ENCODE data around the gene ZBTB20.

The ZBTB20 gene

DNA sequence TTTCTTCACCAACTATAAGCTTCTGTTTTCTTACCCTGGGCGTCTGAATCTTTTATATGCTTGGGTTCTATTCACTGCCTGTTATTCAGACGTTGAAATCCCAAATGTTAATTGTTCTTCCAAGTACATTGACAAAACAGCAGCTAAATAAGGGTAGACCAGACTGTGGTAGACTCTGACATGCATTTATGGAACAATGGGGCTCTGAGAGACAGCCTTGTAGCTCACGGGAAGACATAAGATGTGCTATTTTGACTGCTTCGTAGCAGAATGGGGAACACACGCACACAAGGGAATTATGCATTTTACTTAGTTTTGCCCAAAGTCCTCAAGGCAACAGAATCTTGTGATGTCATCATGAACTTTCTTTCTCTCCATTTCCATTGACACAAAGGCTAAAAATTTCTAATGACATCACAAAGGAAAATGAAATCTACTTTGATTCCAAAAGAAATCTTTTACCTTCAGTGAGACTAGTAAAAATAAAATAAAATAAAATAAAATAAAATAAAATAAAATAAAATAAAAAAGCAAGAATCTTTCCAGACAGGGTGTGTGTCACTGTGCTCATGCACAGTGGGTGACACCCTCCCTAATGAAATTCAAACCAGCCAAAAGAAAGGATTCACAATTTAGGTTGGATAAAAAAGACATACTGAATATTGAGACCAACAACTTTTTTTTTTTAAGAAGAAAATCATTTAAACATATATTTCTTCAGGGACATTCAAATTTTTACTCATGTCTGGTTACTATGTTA, 346.6 kb downstream of the ZBTB20 start:
- DNase-seq (ENCODE audit: insufficient read length, low spot score) = no peak
- FAIRE-seq = no peak

- no peak for DNase-seq (ENCODE audit: insufficient read length, low spot score)
- FAIRE-seq = no peak
Observed at GRCh38 chr3:114799816-114800215, 347.3 kb downstream of the ZBTB20 start.

- FAIRE-seq (no peak), DNase-seq (ENCODE audit: insufficient read length, low spot score) (no peak)
Observed at GRCh38 chr3:114796796-114797195, 350.3 kb downstream of the ZBTB20 start.

GRCh38 chr3:114794894-114795630, 352.0 kb downstream of the ZBTB20 start:
- no peak for FAIRE-seq
- DNase-seq (ENCODE audit: insufficient read length, low spot score) = no peak

DNA sequence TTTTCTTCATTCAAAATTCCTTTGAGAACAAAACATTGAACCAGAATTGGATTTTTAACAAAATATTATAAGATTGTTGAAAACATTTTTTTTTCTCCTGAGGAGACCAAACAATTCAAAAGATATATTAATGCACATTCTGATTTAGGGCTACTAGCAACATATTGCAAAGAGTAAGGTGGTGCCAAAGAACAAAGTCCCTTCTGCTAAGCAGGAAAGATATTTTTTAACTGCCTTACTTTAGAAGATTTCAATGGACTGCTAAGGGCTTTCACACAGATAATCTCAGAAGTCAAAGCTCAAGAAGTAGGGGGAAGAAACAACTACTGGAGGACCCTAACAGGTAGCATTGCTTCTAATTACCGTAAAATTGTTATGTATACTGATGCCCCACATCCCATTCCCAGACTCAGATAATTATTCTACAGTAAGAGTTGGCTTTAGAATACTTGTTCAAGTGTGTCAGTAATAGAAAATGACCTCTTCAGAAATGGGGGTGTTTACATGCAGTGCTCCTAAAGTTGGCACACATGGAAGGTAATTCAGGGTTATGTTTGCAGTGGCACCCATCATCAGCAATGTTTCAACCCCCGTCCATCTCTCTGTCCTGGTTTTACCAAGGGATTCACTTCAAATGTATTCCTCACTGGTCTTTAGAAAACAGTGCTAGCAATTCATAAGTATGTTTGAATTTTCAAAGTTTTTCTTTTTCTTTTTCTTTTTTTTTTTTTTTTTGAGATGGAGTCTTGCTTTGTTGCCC, 354.7 kb downstream of the ZBTB20 start:
- DNase-seq (ENCODE audit: insufficient read length, low spot score) (no peak), FAIRE-seq (no peak)

- FAIRE-seq (no peak), DNase-seq (ENCODE audit: insufficient read length, low spot score) (no peak)
Observed at GRCh38 chr3:114790752-114791151, 356.3 kb downstream of the ZBTB20 start.

- FAIRE-seq = no peak
Observed at GRCh38 chr3:114789803-114790202, 357.3 kb downstream of the ZBTB20 start.

GRCh38 chr3:114775395-114775794, 371.7 kb downstream of the ZBTB20 start:
- no peak for FAIRE-seq
- no peak for DNase-seq (ENCODE audit: insufficient read length, low spot score)

More at GRCh38 chr3:114789803-114790202, 357.3 kb downstream of the ZBTB20 start:
- no peak for DNase-seq (ENCODE audit: insufficient read length, low spot score)

DNA sequence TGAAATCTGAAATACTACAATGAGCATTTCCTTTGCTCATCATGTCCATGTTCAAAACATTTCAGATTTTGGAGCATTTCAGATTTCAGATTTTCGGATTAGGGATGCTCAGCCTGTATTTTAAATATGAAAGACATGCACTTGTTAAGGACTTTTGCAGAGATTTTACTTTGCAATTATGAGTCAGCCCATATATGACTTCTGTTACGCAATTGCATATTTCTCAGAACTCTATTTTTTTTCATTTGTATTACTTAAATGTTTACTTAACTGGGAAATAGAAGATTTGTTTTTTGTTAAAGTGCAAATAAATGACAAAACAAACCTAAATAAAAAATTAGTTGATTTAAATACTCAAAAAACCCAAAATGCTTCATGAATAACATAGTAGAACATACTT, 376.2 kb downstream of the ZBTB20 start:
- no peak for FAIRE-seq
- no peak for DNase-seq (ENCODE audit: insufficient read length, low spot score)

- FAIRE-seq = no peak
- no peak for DNase-seq (ENCODE audit: insufficient read length, low spot score)
Observed at GRCh38 chr3:114764056-114764492, 383.0 kb downstream of the ZBTB20 start.

- DNase-seq (ENCODE audit: insufficient read length, low spot score) (no peak), FAIRE-seq (no peak)
Observed at GRCh38 chr3:114762144-114762543, 384.9 kb downstream of the ZBTB20 start.

GRCh38 chr3:114760679-114761078, 386.4 kb downstream of the ZBTB20 start:
- no peak for DNase-seq (ENCODE audit: insufficient read length, low spot score)
- FAIRE-seq = no peak

DNA sequence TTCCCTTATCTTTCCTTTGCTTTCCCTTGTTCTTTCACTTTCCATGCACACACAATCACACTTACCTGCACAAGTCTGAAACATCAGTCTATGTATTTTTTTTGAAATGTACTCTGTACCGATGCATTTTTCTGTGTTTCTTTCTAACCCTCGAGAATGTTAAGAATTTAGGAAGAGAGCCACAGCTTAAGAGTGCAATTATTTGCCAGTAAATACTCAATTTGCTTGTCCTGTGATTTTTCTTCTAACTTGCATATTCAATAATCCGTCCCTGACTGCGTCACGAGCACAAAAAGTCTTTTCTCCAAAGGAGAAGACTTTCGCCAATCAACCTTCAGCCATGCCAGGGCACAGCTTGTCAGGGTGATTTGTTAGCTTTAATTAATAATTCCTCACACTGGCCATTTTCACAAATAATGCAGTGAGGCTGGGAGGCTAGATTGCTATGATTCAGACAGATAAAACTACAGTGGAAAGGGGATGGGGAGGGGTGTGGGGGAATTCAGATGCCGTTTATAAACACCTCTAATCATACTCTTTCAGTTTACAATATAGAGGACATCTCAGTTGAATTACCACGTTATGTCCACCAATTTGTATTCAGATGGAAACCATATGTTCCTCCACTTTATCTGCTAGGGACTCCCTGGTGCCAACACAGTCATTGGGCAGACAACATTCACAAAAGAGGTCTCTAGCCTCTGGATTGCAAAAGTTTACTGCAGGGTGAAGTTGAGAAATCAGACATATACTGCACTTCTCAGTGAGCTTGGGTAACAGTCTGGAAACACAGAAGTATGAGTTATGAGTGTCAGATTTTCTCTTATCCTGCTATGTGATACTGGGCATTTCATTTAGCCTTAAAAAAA, 388.0 kb downstream of the ZBTB20 start:
- DNase-seq (ENCODE audit: insufficient read length, low spot score) (no peak), FAIRE-seq (peak; percentile 33)

DNA sequence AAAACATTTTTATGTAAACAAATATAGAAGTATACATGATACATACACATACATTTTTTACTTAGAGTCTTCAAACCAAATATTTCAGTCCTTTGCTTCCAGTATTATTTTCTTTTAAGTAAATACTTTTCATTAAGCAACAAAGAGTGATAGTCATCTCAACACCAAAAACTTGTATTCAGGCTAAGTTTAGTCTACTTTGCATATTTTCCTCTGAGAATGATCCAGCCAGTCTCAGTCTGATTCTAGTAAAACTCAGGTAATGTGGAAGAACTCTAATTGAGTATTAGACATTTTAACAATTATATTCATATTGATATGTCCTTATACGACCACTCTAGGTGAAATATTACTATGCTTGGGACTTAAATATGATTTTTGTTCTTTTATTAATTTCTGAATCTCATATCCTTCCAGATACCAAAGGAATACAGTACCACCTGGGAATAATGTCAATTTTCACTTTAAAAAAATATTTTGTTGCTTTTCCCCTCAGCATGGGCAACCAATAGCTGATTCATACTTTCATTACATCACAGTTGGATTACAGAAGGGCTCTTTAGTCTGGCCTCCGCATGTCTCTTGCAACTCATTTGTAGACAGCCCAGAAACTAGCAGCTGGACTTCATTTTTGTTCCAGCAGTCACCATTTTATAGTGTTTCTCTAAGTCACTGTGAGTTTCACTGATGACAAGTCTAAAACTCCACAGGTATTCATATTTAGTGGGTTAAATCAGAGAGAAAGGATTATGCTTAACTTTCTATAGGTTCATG, 390.4 kb downstream of the ZBTB20 start:
- peak; percentile 67 for FAIRE-seq
- no peak for DNase-seq (ENCODE audit: insufficient read length, low spot score)

DNA sequence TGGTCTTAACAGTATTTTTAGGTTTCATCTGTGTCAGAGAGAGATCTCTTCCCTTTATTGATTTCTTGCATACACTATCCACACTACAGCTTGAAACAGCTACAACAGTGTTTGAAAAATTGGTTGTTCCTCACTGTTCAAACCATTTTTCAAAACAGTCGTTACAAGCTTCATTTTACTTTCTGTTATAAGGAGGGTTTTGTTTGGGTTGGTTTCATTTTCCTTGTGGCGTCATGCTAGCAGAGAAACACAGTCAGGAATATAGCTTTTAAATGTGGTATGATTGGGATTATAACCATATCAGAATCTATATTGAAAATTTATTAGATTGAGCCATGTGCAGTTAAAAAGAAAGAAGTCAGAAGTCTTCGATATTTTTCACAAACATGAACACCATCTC, 400.6 kb downstream of the ZBTB20 start:
- FAIRE-seq (peak; percentile 77), DNase-seq (ENCODE audit: insufficient read length, low spot score) (no peak)

DNA sequence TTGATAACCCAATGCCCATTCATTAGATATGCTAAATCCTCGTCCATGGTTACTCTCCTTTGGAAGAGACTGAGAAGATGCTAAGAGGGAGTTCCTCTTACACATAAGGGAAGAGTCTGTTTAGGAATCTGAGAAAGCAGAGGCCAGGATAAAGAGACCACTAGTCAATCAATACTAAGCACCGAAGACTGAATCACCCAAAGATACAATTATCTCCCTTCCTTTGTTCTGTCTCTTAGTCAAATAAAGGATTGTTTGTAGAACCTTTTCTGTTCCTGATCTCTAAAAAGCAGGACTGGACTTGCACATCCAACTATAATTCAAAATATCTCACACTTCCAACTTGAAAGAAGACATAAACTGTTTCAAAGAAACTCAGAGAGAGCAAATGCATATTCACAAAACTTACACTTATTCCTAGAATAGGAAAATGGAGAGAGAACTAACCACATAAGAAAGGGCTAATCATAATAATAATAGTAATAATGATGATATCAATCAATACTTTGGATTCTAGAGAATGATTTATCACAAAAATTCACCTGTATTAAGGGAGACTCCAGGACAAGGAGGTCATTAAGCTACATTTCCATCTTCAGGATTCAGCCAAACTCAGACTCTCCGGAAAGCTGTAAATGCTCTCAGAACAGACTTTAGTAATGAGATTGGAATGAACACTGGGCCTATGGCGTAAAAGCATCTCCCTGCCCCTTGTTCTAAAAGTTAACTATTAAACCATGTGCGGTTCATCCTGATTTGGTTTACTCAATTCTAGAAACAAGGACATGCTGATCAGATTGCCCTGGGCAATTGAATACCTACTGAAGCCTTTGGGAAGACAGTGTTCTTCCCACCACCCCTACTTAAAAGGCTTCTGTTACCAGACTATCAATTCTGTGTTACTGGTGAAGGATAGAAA, 401.5 kb downstream of the ZBTB20 start:
- FAIRE-seq (no peak), DNase-seq (ENCODE audit: insufficient read length, low spot score) (no peak)

- DNase-seq (ENCODE audit: insufficient read length, low spot score) (no peak), FAIRE-seq (no peak)
Observed at GRCh38 chr3:114743746-114744485, 403.2 kb downstream of the ZBTB20 start.

DNA sequence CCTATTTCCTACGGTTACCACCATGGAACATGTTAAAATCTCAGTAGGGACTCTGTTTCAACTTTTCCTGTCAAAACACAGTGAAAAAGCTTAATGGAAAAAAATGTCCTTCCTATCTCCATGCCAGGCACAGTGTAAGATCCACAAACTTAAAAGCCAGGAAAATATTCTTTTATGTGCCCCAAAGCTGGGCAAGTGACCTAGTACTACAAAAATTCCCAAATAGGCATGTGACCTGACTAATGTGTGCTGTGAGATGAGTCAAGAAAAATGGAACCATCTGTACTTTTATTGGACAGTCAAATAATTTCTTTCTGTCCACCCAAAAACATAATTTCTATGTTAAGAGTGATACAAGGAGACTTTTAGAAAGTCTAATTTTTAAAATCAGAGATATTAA, 406.0 kb downstream of the ZBTB20 start:
- FAIRE-seq = no peak
- DNase-seq (ENCODE audit: insufficient read length, low spot score) = no peak
